ENCODE measurements around the gene SH3RF1. TPM values are rescaled to one million over a fixed set of nuclear protein-coding genes. Genes with fewer than 3 reads are reported as not detected.

Gene SH3RF1
- total RNA-seq, 2 experiments from 2014 or later = 0.19 to 0.24 TPM

GRCh38 chr4:169254546-169254983 lies 16.2 kb downstream of the SH3RF1 start:
- Mint-ChIP-seq H3K27me3 (peaks cover 14% of the 10 kb centered on the region), H3K9me3 (no peaks in the 10 kb centered on the region), H3K4me3 (no peak overlapping the region), H3K27ac (no peak overlapping the region), H3K4me1 (ENCODE audit: low read depth) (no peaks in the 10 kb centered on the region), H3K36me3 (no peaks in the 10 kb centered on the region)
- DNase-seq = no peak
- intact Hi-C loops (cut with micrococcal nuclease) = no loop called here
- ChIA-PET CTCF (no interaction called here), POLR2A (no interaction called here)

GRCh38 chr4:169253904-169254303 lies 16.9 kb downstream of the SH3RF1 start:
- CTCF ChIA-PET = no interaction called here
- no peak overlapping the region for H3K27ac Mint-ChIP-seq
- H3K4me1 Mint-ChIP-seq (ENCODE audit: low read depth) = no peaks in the 10 kb centered on the region
- POLR2A ChIA-PET = no interaction called here
- no peak for DNase-seq
- intact Hi-C loops (cut with micrococcal nuclease) = no loop called here
- no peak overlapping the region for H3K4me3 Mint-ChIP-seq
- peaks cover 13% of the 10 kb centered on the region for H3K27me3 Mint-ChIP-seq
- H3K36me3 Mint-ChIP-seq = no peaks in the 10 kb centered on the region
- no peaks in the 10 kb centered on the region for H3K9me3 Mint-ChIP-seq

GRCh38 chr4:169253113-169253671 lies 17.6 kb downstream of the SH3RF1 start:
- no peaks in the 10 kb centered on the region for H3K4me1 Mint-ChIP-seq (ENCODE audit: low read depth)
- DNase-seq = no peak
- H3K27me3 Mint-ChIP-seq = peaks cover 12% of the 10 kb centered on the region
- POLR2A ChIA-PET = no interaction called here
- intact Hi-C loops (cut with micrococcal nuclease) = no loop called here
- H3K9me3 Mint-ChIP-seq = no peaks in the 10 kb centered on the region
- no peak overlapping the region for H3K27ac Mint-ChIP-seq
- no peaks in the 10 kb centered on the region for H3K36me3 Mint-ChIP-seq
- no peak overlapping the region for H3K4me3 Mint-ChIP-seq
- CTCF ChIA-PET = no interaction called here

GRCh38 chr4:169252339-169253112 lies 18.2 kb downstream of the SH3RF1 start:
- Mint-ChIP-seq H3K9me3 (no peaks in the 10 kb centered on the region), H3K27me3 (peaks cover 12% of the 10 kb centered on the region), H3K4me1 (ENCODE audit: low read depth) (no peaks in the 10 kb centered on the region), H3K27ac (no peak overlapping the region), H3K36me3 (no peaks in the 10 kb centered on the region), H3K4me3 (no peak overlapping the region)
- no peak for DNase-seq
- POLR2A ChIA-PET = no interaction called here
- CTCF ChIA-PET = no interaction called here
- intact Hi-C loops (cut with micrococcal nuclease) = no loop called here

- ChIA-PET CTCF (no interaction called here), POLR2A (no interaction called here)
- Mint-ChIP-seq H3K4me1 (ENCODE audit: low read depth) (no peaks in the 10 kb centered on the region), H3K36me3 (no peaks in the 10 kb centered on the region), H3K27me3 (peaks cover 12% of the 10 kb centered on the region), H3K4me3 (no peak overlapping the region), H3K27ac (no peak overlapping the region), H3K9me3 (no peaks in the 10 kb centered on the region)
- intact Hi-C loops (cut with micrococcal nuclease) = no loop called here
- DNase-seq = no peak
Observed at GRCh38 chr4:169251291-169252235, 19.2 kb downstream of the SH3RF1 start.

GRCh38 chr4:169250796-169251195 lies 20.0 kb downstream of the SH3RF1 start:
- CTCF ChIA-PET = no interaction called here
- intact Hi-C loops (cut with micrococcal nuclease) = no loop called here
- Mint-ChIP-seq H3K36me3 (no peaks in the 10 kb centered on the region), H3K27me3 (peaks cover 12% of the 10 kb centered on the region), H3K27ac (no peak overlapping the region), H3K4me3 (no peak overlapping the region), H3K4me1 (ENCODE audit: low read depth) (no peaks in the 10 kb centered on the region), H3K9me3 (no peaks in the 10 kb centered on the region)
- POLR2A ChIA-PET = no interaction called here
- DNase-seq = no peak

DNA sequence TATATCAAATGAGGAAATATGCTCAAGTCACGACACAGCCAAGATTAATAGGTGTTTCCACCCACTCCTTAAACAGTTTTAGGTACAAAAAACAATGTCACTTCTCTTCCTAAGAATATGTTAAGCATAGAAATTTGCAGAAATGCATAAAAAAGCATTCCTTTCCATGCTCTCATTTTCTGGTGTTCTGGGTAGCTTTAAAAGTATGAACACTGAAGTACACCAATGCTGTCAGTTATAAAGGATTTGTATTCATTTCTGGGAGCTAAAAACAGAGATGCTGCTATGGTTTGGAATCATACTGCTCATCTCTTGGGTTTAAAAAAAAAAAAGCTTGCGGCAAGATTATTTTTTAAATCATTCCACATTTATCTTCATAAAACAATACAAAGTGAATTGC lies 20.8 kb downstream of the SH3RF1 start:
- ChIA-PET POLR2A (no interaction called here), CTCF (no interaction called here)
- no peak overlapping the region for H3K4me3 Mint-ChIP-seq
- H3K27ac Mint-ChIP-seq = no peak overlapping the region
- no peak for DNase-seq
- H3K9me3 Mint-ChIP-seq = no peaks in the 10 kb centered on the region
- peaks cover 10% of the 10 kb centered on the region for H3K27me3 Mint-ChIP-seq
- no peaks in the 10 kb centered on the region for H3K36me3 Mint-ChIP-seq
- intact Hi-C loops (cut with micrococcal nuclease) = no loop called here
- H3K4me1 Mint-ChIP-seq (ENCODE audit: low read depth) = no peaks in the 10 kb centered on the region

DNA sequence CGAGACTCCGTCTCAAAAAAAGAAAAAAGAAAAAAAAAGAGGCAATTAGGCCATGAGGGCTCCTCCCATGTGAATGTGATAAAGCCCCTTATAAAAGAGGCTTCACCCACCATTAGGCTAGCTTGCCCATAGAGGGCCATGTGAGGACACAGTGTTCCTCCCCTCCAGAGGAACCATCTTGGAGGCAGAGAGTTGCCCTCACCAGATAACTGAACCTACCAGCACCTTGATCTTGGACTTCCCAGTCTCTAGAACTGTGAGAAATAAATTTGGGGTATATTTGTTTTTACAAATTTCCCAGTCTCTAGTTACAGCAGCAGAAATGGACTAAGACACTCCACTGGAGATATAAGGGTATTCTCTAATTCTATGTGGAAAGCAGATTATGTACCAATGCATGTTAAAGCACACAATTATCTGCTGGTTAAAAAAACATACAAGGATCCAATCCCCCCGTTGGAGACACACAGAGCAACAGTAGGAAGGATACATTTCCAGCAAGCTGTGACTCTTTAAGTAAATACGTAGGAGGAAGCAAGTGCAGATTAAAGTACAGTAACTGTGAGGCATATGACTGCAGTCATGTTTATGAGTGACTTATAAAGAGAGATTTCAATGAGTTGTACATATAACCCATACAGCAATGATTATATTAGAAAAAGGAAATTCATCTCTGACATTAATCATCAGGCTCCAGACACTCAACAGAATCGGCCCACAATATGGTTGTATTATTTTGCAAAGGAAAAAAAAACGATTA lies 21.4 kb downstream of the SH3RF1 start:
- H3K36me3 Mint-ChIP-seq = no peaks in the 10 kb centered on the region
- intact Hi-C loops (cut with micrococcal nuclease) = no loop called here
- CTCF ChIA-PET = no interaction called here
- DNase-seq = no peak
- POLR2A ChIA-PET = no interaction called here
- no peaks in the 10 kb centered on the region for H3K4me1 Mint-ChIP-seq (ENCODE audit: low read depth)
- H3K27ac Mint-ChIP-seq = no peak overlapping the region
- H3K9me3 Mint-ChIP-seq = no peaks in the 10 kb centered on the region
- H3K27me3 Mint-ChIP-seq = peaks cover 7% of the 10 kb centered on the region
- no peak overlapping the region for H3K4me3 Mint-ChIP-seq

DNA sequence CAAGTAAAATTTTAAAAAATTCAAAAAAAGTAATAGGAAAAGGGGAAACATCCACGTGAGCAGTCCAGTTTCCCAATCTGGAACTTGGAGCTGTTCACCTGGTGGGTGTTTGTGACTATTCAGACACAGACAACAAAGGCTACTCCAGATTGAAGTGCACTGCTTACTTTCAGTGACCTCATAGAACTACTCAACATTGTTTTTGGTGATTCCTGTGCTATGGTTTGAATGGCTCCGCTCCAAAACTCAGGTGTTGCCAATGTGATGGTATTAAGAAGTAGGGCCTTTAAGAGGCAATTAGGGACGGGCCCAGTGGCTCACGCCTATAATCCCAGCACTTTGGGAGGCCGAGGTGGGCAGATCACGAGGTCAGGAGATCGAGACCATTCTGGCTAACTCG lies 22.1 kb downstream of the SH3RF1 start:
- Mint-ChIP-seq H3K36me3 (no peaks in the 10 kb centered on the region), H3K27me3 (peaks cover 10% of the 10 kb centered on the region), H3K9me3 (no peaks in the 10 kb centered on the region), H3K4me3 (no peak overlapping the region), H3K4me1 (ENCODE audit: low read depth) (no peaks in the 10 kb centered on the region), H3K27ac (no peak overlapping the region)
- no peak for DNase-seq
- POLR2A ChIA-PET = no interaction called here
- intact Hi-C loops (cut with micrococcal nuclease) = no loop called here
- CTCF ChIA-PET = no interaction called here

DNA sequence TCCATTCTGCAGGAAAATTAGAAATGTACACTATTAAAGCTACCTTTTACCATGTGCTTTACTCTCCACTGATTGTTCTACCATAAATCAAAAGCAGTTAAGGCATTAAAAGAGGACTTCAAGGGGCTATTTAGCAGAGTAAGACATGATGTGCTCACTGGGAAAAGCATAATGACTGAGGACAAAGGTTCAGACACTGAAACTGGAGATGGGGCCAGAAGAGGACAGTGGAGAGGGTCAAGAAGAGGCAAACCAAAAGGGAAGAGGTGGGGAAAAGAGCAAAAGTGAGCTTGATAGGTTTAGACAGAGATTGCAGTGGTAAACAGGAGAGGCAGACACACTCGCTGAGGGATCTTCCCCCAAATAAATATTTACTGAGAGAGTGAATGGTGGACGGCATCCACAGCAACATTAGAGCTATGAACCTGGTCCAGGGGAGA lies 23.8 kb downstream of the SH3RF1 start:
- intact Hi-C loops (cut with micrococcal nuclease) = no loop called here
- CTCF ChIA-PET = interaction anchor here (0.9 kb wide), 1 partner anchor 9 kb away, joined by 3 read pairs; no protein-coding TSS in a partner anchor
- POLR2A ChIA-PET = no interaction called here
- no peaks in the 10 kb centered on the region for H3K36me3 Mint-ChIP-seq
- no peak for DNase-seq
- no peaks in the 10 kb centered on the region for H3K4me1 Mint-ChIP-seq (ENCODE audit: low read depth)
- H3K27ac Mint-ChIP-seq = no peak overlapping the region
- H3K27me3 Mint-ChIP-seq = peaks cover 10% of the 10 kb centered on the region
- no peak overlapping the region for H3K4me3 Mint-ChIP-seq
- H3K9me3 Mint-ChIP-seq = no peaks in the 10 kb centered on the region

GRCh38 chr4:169246279-169246678 lies 24.5 kb downstream of the SH3RF1 start:
- Mint-ChIP-seq H3K27ac (no peak overlapping the region), H3K4me1 (ENCODE audit: low read depth) (no peaks in the 10 kb centered on the region), H3K9me3 (no peaks in the 10 kb centered on the region), H3K4me3 (no peak overlapping the region), H3K36me3 (no peaks in the 10 kb centered on the region), H3K27me3 (peaks cover 10% of the 10 kb centered on the region)
- ChIA-PET POLR2A (no interaction called here), CTCF (no interaction called here)
- intact Hi-C loops (cut with micrococcal nuclease) = no loop called here
- DNase-seq = no peak

- ChIA-PET CTCF (no interaction called here), POLR2A (no interaction called here)
- Mint-ChIP-seq H3K9me3 (no peaks in the 10 kb centered on the region), H3K36me3 (no peaks in the 10 kb centered on the region), H3K27ac (no peak overlapping the region), H3K27me3 (peaks cover 14% of the 10 kb centered on the region), H3K4me1 (ENCODE audit: low read depth) (no peaks in the 10 kb centered on the region), H3K4me3 (no peak overlapping the region)
- DNase-seq = no peak
- intact Hi-C loops (cut with micrococcal nuclease) = no loop called here
Observed at GRCh38 chr4:169245061-169245460, 25.7 kb downstream of the SH3RF1 start.

Data from activated CD4-positive, alpha-beta memory T cell treated with anti-CD3 and anti-CD28 coated beads for 36 hours (primary cell).